GM12878 (cell line): ENCODE results near the gene SEC16A. TPM values are rescaled to one million over a fixed set of nuclear protein-coding genes. Genes with fewer than 3 reads are reported as not detected.
A peak's percentile ranks its signal among the peaks of the same experiment; 100 is the strongest.
"Not testable (repeated sequence)": the region's sequence is repeated elsewhere in the genome, so short reads cannot be mapped to it uniquely, and the experiment has no call there.

Experiments
- ATAC-seq: fragments of 200-7000 bp; cut with Tn5 transposase; 3 replicates; pipeline ENCODE4 v1.9.1; 2020; ENCODE audit warnings: mild to moderate bottlenecking, moderate library complexity
- BruUV-seq: library from RNA; stranded (reverse); fragments of 400-500 nt; replicated peaks from 2 replicates; lab custom pipeline; 2021; lab: Mats Ljungman, UMichigan
- CTCF ChIA-PET: fragments of 300-600 bp; sonication (Branson Sonifier 250); formaldehyde crosslinking; extraction: SDS; loops from one replicate; lab custom pipeline; 2021; ENCODE audit warnings: inconsistent platforms; lab: Yijun Ruan, JAX
- POLR2A ChIA-PET: fragments of 350-600 bp; formaldehyde crosslinking; extraction: SDS; loops from one replicate; lab custom pipeline; 2021; ENCODE audit warnings: inconsistent platforms; lab: Charles Lee
- RAD21 ChIA-PET: fragments of 300-600 bp; sonication (Branson Sonifier 250); formaldehyde crosslinking; loops from one replicate; lab custom pipeline; 2023; ENCODE audit warnings: antibody characterized with exemption; ENCODE audit not compliant: unreplicated experiment; lab: Charles Lee
- SMC1A ChIA-PET: fragments of 300-600 bp; sonication (Branson Sonifier 250); formaldehyde crosslinking; loops from one replicate; lab custom pipeline; 2023; ENCODE audit not compliant: unreplicated experiment, uncharacterized antibody; lab: Charles Lee
- DNase-seq: peaks from one replicate; pipeline ENCODE4 v3.0.0-alpha.2; 2011; ENCODE audit warnings: low read depth, low spot score
- FAIRE-seq: peaks from 3 replicates; lab custom pipeline; 2011; peaks lifted over from hg19 to GRCh38; lab: Jason Lieb, UNC
- H2AFZ ChIP-seq: 2 replicates; pipeline ENCODE4 v1.6.0; 2011; ENCODE audit warnings: low read depth, low read length, control low read depth; ENCODE audit not compliant: control insufficient read depth
- H3K27ac ChIP-seq: 2 replicates; pipeline ENCODE4 v1.5.1; 2011; ENCODE audit warnings: control low read depth; ENCODE audit not compliant: control insufficient read depth, insufficient read depth
- H3K27me3 ChIP-seq, 2 experiments: replicated peaks in 1 of 2; 2 replicates each; pipeline versions ENCODE4 v1.6.0 to v1.6.1; 2011; ENCODE audit warnings: low read length in 1 of 2; ENCODE audit not compliant: control insufficient read depth in 2 of 2, insufficient read depth in 2 of 2
- H3K36me3 ChIP-seq, 2 experiments: 2 replicates each; pipeline ENCODE4 v1.5.1; 2011; ENCODE audit warnings: low read length in 1 of 2; ENCODE audit not compliant: control insufficient read depth in 2 of 2, insufficient read depth in 2 of 2
- H3K4me1 ChIP-seq: 2 replicates; pipeline ENCODE4 v1.6.1; 2011; ENCODE audit warnings: mild to moderate bottlenecking, low read length, moderate library complexity, mixed read lengths; ENCODE audit not compliant: control insufficient read depth, insufficient read depth
- H3K4me2 ChIP-seq: 2 replicates; pipeline ENCODE4 v1.6.0; 2011; ENCODE audit warnings: control low read depth; ENCODE audit not compliant: control insufficient read depth, insufficient read depth
- H3K4me3 ChIP-seq: fragments of 200-600 bp; sonication (generic); 2 replicates; pipeline ENCODE4 v1.5.1; 2016
- H3K79me2 ChIP-seq: 2 replicates; pipeline ENCODE4 v1.6.0; 2011; ENCODE audit warnings: low read length; ENCODE audit not compliant: control insufficient read depth, insufficient read depth
- H3K9ac ChIP-seq: 2 replicates; pipeline ENCODE4 v1.8.0; 2011; ENCODE audit warnings: low read length, control low read depth, mixed read lengths; ENCODE audit not compliant: control insufficient read depth, insufficient read depth
- H3K9me3 ChIP-seq: replicated peaks from 3 replicates; pipeline ENCODE4 v1.5.1; 2011; ENCODE audit warnings: mild to moderate bottlenecking, low read length; ENCODE audit not compliant: control insufficient read depth, insufficient read depth
- H4K20me1 ChIP-seq: 2 replicates; pipeline ENCODE4 v1.6.0; 2011; ENCODE audit not compliant: control insufficient read depth, insufficient read depth
- HSF1 ChIP-seq: fragments of 150-350 bp; IDR thresholded peaks from 2 replicates; pipeline ENCODE4 v1.6.1; 2014; ENCODE audit warnings: mild to moderate bottlenecking, low read depth, low read length
- SUPT20H ChIP-seq: IDR thresholded peaks from 2 replicates; pipeline ENCODE4 v1.6.1; 2011; ENCODE audit warnings: low read depth, mild to moderate bottlenecking, low read length, moderate library complexity, borderline replicate concordance; ENCODE audit not compliant: control insufficient read depth
- WGBS: methylation state at CpG from one replicate; pipeline ENCODE4 v1.1.6; 2016; ENCODE audit warnings: low lambda C conversion rate; ENCODE audit not compliant: insufficient replicate concordance, insufficient coverage; ENCODE audit errors: missing lambda C conversion rate; 5-methylcytosine and 5-hydroxymethylcytosine counted together
- in situ Hi-C: fragments of 300-500 bp; cut with MboI; formaldehyde crosslinking; loops from 9 replicates; pipeline ENCODE4 v1.14.3; 2018; ENCODE audit warnings: mixed read lengths
- intact Hi-C: fragments of 100-400 bp; cut with micrococcal nuclease; formaldehyde crosslinking; loops from one replicate; pipeline ENCODE4 v1.14.2; 2022; ENCODE audit not compliant: unreplicated experiment
- polyA plus RNA-seq, 11 experiments: library from polyadenylated mRNA; depleted of rRNA in 4 of 11; unstranded in 6 of 11; stranded (reverse) in 5 of 11; fragments of >200 nt; fragmentation: Nextera tagmentation in 4 of 11; fragmentation: Illumina TruSeq in 1 of 11; extraction: Ambion mirVana in 4 of 11; extraction: Trizol in 1 of 11; gene quantifications; 1 replicate in 1 of 11; 2 replicates in 10 of 11; pipeline versions ENCODE4 v1.2.1 to v1.2.3, GENCODE V29; 2011 to 2016; ENCODE audit warnings: inconsistent platforms in 2 of 11, missing spikeins in 2 of 11, low read depth in 1 of 11
- total RNA-seq, 4 experiments: library from RNA; depleted of rRNA in 3 of 4; stranded (reverse); fragments of >200 nt in 3 of 4; fragmentation: Illumina TruSeq in 1 of 4; extraction: Trizol in 1 of 4; gene quantifications; 2 replicates each; pipeline versions ENCODE4 v1.2.1 to v1.2.3, GENCODE V29; 2013 to 2021

The SEC16A gene
- total and polyA plus RNA-seq, 10 of the 15 experiments (the other 5 are each of a cell fraction or from before 2014, with no cell fraction given) = 9.9 to 59.1 (median 21.7) TPM

GRCh38 chr9:136407911-136408310, 74.9 kb downstream of the SEC16A start (continued):
- TF ChIP-seq HSF1 (no peak), SUPT20H (no peak)
- TF ChIP-seq, all 136 proteins: peak for 0

GRCh38 chr9:136407061-136407460, 75.8 kb downstream of the SEC16A start:
- POLR2A ChIA-PET, FAIRE-seq, intact Hi-C loops, ATAC-seq, H4K20me1 ChIP-seq, H3K9ac ChIP-seq, H3K9me3 ChIP-seq, H2AFZ ChIP-seq, in situ Hi-C loops, CTCF ChIA-PET, SMC1A ChIA-PET, RAD21 ChIA-PET, DNase-seq, H3K4me3 ChIP-seq, H3K4me2 ChIP-seq, H3K27ac ChIP-seq, H3K27me3 ChIP-seq: not testable (repeated sequence)
- WGBS = over 99% methylated on average over 28 of the region's 28 CpGs
- H3K79me2 ChIP-seq = peaks cover 46% of the 10 kb centered on the region
- TSS peak; percentile 27 for BruUV-seq
- H3K4me1 ChIP-seq = peaks cover 42% of the 10 kb centered on the region
- H3K36me3 ChIP-seq = peaks cover 4 to 18% of the 10 kb centered on the region in 2 experiments; a peak in 3 of 4 replicates

- CTCF ChIA-PET, in situ Hi-C loops, DNase-seq, H3K4me3 ChIP-seq, H3K27me3 ChIP-seq, RAD21 ChIA-PET, H3K27ac ChIP-seq, BruUV-seq, H4K20me1 ChIP-seq, H2AFZ ChIP-seq, FAIRE-seq, intact Hi-C loops, SMC1A ChIA-PET, H3K9ac ChIP-seq, ATAC-seq, H3K9me3 ChIP-seq: not testable (repeated sequence)
- H3K79me2 ChIP-seq = peaks cover 35% of the 10 kb centered on the region
- 0 out of 2 replicates have a peak overlapping the region, but pooled peaks have one; percentile 9 for H3K4me2 ChIP-seq
- POLR2A ChIA-PET = interaction anchor here (0.5 kb wide), 1 partner anchor 745 kb away, joined by 5 read pairs; no protein-coding TSS in a partner anchor
- WGBS = 58% methylated on average over 10 of the region's 10 CpGs
- peaks cover 36% of the 10 kb centered on the region for H3K4me1 ChIP-seq
- peaks cover 7 to 18% of the 10 kb centered on the region in 2 experiments; a peak in 3 of 4 replicates for H3K36me3 ChIP-seq
Measured at GRCh38 chr9:136405904-136406303, 76.9 kb downstream of the SEC16A start.
